Left ventricle myocardium inferior (tissue), 1 donor: ENCODE data around the gene AGAP3. TPM values are rescaled to one million over a fixed set of nuclear protein-coding genes. Genes with fewer than 3 reads are reported as not detected.

Source experiments
- DNase-seq: peaks from one replicate; pipeline ENCODE4 v3.0.0-alpha.2; 2020
- H3K27ac ChIP-seq: fragments of 200-600 bp; replicated peaks from 2 replicates; pipeline ENCODE4 v1.8.0; 2021
- H3K27me3 ChIP-seq: fragments of 200-600 bp; 2 replicates; pipeline ENCODE4 v1.8.0; 2021; ENCODE audit warnings: low read depth
- H3K36me3 ChIP-seq: fragments of 200-600 bp; 2 replicates; pipeline ENCODE4 v1.8.0; 2021
- H3K4me1 ChIP-seq: fragments of 200-600 bp; 2 replicates; pipeline ENCODE4 v1.8.0; 2021
- H3K4me3 ChIP-seq: fragments of 200-600 bp; 2 replicates; pipeline ENCODE4 v1.8.0; 2021; ENCODE audit warnings: mild to moderate bottlenecking, moderate library complexity
- H3K9me3 ChIP-seq: fragments of 200-600 bp; replicated peaks from 2 replicates; pipeline ENCODE4 v1.8.0; 2021
- CTCF ChIP-seq: fragments of 200-600 bp; IDR thresholded peaks from 2 replicates; pipeline ENCODE4 v1.8.0; 2021; ENCODE audit warnings: antibody characterized with exemption, mild to moderate bottlenecking, borderline replicate concordance
- intact Hi-C: fragments of 100-400 bp; cut with micrococcal nuclease; formaldehyde crosslinking; loops from one replicate; pipeline ENCODE4 v1.11.0; 2022
- total RNA-seq: library from RNA; stranded (reverse); fragmentation: NEBNext Ultra II Directional; extraction: Animal tissue kit (Norgen Biotek cat#: 25700); gene quantifications from one replicate; pipeline ENCODE4 v1.2.1, GENCODE V29; 2021
- donor health status: DM: no; HTN: yes; CAD: no; lungs with severe emphysema.

Gene AGAP3
- total RNA-seq, 1 donor from 2014 or later: 51.0 TPM

- intact Hi-C loops: no loop called here
- H3K36me3 ChIP-seq: no peaks in the 10 kb centered on the region
- no peak for DNase-seq
- peaks cover 61% of the 10 kb centered on the region for H3K27me3 ChIP-seq
- H3K9me3 ChIP-seq: no peaks in the 10 kb centered on the region
- peak; percentile 44 for TF ChIP-seq CTCF
- peaks cover 50% of the 10 kb centered on the region for H3K4me1 ChIP-seq
- H3K4me3 ChIP-seq: peak within 1 kb of the TSS; percentile 66
- no peak within 1 kb of the TSS for H3K27ac ChIP-seq
These were observed 81.1 kb downstream of the AGAP3 start, which contains the start of gene GBX1 for GRCh38 chr7:151167197-151167961. Gene GBX1 (minus strand): TSS chr7:151167694. CDS start chr7:151167548, 146 bp downstream.

GRCh38 chr7:151168003-151168786, 81.9 kb downstream of the AGAP3 start:
- H3K27ac ChIP-seq: no peak overlapping the region
- DNase-seq: no peak
- H3K4me1 ChIP-seq: peaks cover 51% of the 10 kb centered on the region
- peak; percentile 74 for TF ChIP-seq CTCF
- no peaks in the 10 kb centered on the region for H3K36me3 ChIP-seq
- intact Hi-C loops: no loop called here
- H3K27me3 ChIP-seq: peaks cover 58% of the 10 kb centered on the region
- peak overlapping the region; percentile 66 for H3K4me3 ChIP-seq
- H3K9me3 ChIP-seq: no peaks in the 10 kb centered on the region

GRCh38 chr7:151168787-151169162, 82.5 kb downstream of the AGAP3 start:
- DNase-seq: no peak
- H3K36me3 ChIP-seq: no peaks in the 10 kb centered on the region
- no peak overlapping the region for H3K4me3 ChIP-seq
- H3K4me1 ChIP-seq: peaks cover 51% of the 10 kb centered on the region
- no peak for TF ChIP-seq CTCF
- H3K9me3 ChIP-seq: no peaks in the 10 kb centered on the region
- no peak overlapping the region for H3K27ac ChIP-seq
- intact Hi-C loops: no loop called here
- H3K27me3 ChIP-seq: peaks cover 62% of the 10 kb centered on the region

GRCh38 chr7:151172273-151173141, 86.2 kb downstream of the AGAP3 start:
- H3K4me3 ChIP-seq: no peak overlapping the region
- peaks cover 54% of the 10 kb centered on the region for H3K4me1 ChIP-seq
- H3K9me3 ChIP-seq: no peaks in the 10 kb centered on the region
- peaks cover 69% of the 10 kb centered on the region for H3K27me3 ChIP-seq
- peak overlapping the region; percentile 57 for H3K27ac ChIP-seq
- peak; percentile 100 for TF ChIP-seq CTCF
- intact Hi-C loops: no loop called here
- peak; percentile 75 for DNase-seq
- peaks cover 5% of the 10 kb centered on the region for H3K36me3 ChIP-seq
